ENCODE measurements around the gene ADCY5. TPM values are rescaled to one million over a fixed set of nuclear protein-coding genes. Genes with fewer than 3 reads are reported as not detected.
A peak's percentile ranks its signal among the peaks of the same experiment; 100 is the strongest.
"Not testable (repeated sequence)": the region's sequence is repeated elsewhere in the genome, so short reads cannot be mapped to it uniquely, and the experiment has no call there.

Gene ADCY5
- 1 to 10 TPM in 3 of 4 donors, under 1 TPM in 1; 0.46 to 3.5 (median 1.3) TPM for total RNA-seq

GRCh38 chr3:123448536-123449101 lies at the start of gene ADCY5:
Gene ADCY5 (minus strand): TSS chr3:123449090. CDS start chr3:123448545, 545 bp downstream.
- 0 to 1% methylated on average over 6 to 47 of the region's 67 CpGs for WGBS, 2 donors
- H3K4me3 ChIP-seq (ENCODE audit: low read depth, poor library complexity, severe bottlenecking): peak within 1 kb of the TSS; percentile 28
- DNase-seq (ENCODE audit: low spot score in 2 of 2): no peak
- TF ChIP-seq POLR2A (IDR thresholded peaks at IDR 0.05) (no peak), CTCF (IDR thresholded peaks at IDR 0.05) (no peak)
- intact Hi-C loops (cut with DNase I; ENCODE audit: low total_unique reads): no loop called here

- no peak for DNase-seq (ENCODE audit: low spot score in 2 of 2)
- no peak for TF ChIP-seq CTCF (IDR thresholded peaks at IDR 0.05)
- no peak for TF ChIP-seq POLR2A (IDR thresholded peaks at IDR 0.05)
- WGBS, 2 donors: 87% methylated on average over 4 of the region's 4 CpGs
- no peak overlapping the region for H3K4me3 ChIP-seq (ENCODE audit: low read depth, poor library complexity, severe bottlenecking)
- intact Hi-C loops (cut with DNase I; ENCODE audit: low total_unique reads): no loop called here
Observed at GRCh38 chr3:123493912-123494311, 45.0 kb upstream of the ADCY5 start.

- intact Hi-C loops (cut with DNase I; ENCODE audit: low total_unique reads): no loop called here
Observed at GRCh38 chr3:123491966-123492587, 43.2 kb upstream of the ADCY5 start.

GRCh38 chr3:123489400-123490004 lies 40.6 kb upstream of the ADCY5 start:
- DNase-seq (ENCODE audit: low spot score in 2 of 2): peak; percentile 73 to 95
- no peak overlapping the region for H3K4me3 ChIP-seq (ENCODE audit: low read depth, poor library complexity, severe bottlenecking)
- TF ChIP-seq POLR2A (IDR thresholded peaks at IDR 0.05) (no peak), CTCF (IDR thresholded peaks at IDR 0.05) (peak in 1 of 3 donors; percentile 64)
- WGBS, 2 donors: 10 to 11% methylated on average over 8 of the region's 8 CpGs
- intact Hi-C loops (cut with DNase I; ENCODE audit: low total_unique reads): loop anchor here (5.0 kb wide), 1 partner anchor 162 kb away; no protein-coding TSS in a partner anchor

More at GRCh38 chr3:123491966-123492587, 43.2 kb upstream of the ADCY5 start:
- 89 to 94% methylated on average over 4 of the region's 4 CpGs for WGBS, 2 donors
- DNase-seq (ENCODE audit: low spot score in 2 of 2): peak in 1 of 2 donors; percentile 12
- TF ChIP-seq POLR2A (IDR thresholded peaks at IDR 0.05) (no peak), CTCF (IDR thresholded peaks at IDR 0.05) (no peak)
- no peak overlapping the region for H3K4me3 ChIP-seq (ENCODE audit: low read depth, poor library complexity, severe bottlenecking)

GRCh38 chr3:123488645-123489347 lies 39.9 kb upstream of the ADCY5 start:
- 78 to 84% methylated on average over 5 of the region's 5 CpGs for WGBS, 2 donors
- no peak for DNase-seq (ENCODE audit: low spot score in 2 of 2)
- H3K4me3 ChIP-seq (ENCODE audit: low read depth, poor library complexity, severe bottlenecking): no peak overlapping the region
- TF ChIP-seq POLR2A (IDR thresholded peaks at IDR 0.05) (no peak), CTCF (IDR thresholded peaks at IDR 0.05) (no peak)
- intact Hi-C loops (cut with DNase I; ENCODE audit: low total_unique reads): loop anchor here (5.0 kb wide), 1 partner anchor 161 kb away; no protein-coding TSS in a partner anchor

GRCh38 chr3:123487063-123487462 lies 38.2 kb upstream of the ADCY5 start:
- intact Hi-C loops (cut with DNase I; ENCODE audit: low total_unique reads): loop anchor here (5.0 kb wide), 1 partner anchor 160 kb away; no protein-coding TSS in a partner anchor
- peak in 1 of 2 donors; percentile 53 for DNase-seq (ENCODE audit: low spot score in 2 of 2)
- not testable (repeated sequence) for H3K4me3 ChIP-seq (ENCODE audit: low read depth, poor library complexity, severe bottlenecking)
- 87 to 89% methylated on average over 8 of the region's 8 CpGs for WGBS, 2 donors

All from lower leg skin (tissue), 4 donors.